ENCODE results near the gene PUS1.
"Not testable (repeated sequence)": the region's sequence is repeated elsewhere in the genome, so short reads cannot be mapped to it uniquely, and the experiment has no call there.

Gene PUS1

GRCh38 chr12:131965073-131965472 is 36.0 kb downstream of the PUS1 start:
- DNase-seq, result no peak

- no peak for DNase-seq
Observed at GRCh38 chr12:131971226-131971625, 42.1 kb downstream of the PUS1 start.

- no peak for DNase-seq
Observed at GRCh38 chr12:131975228-131975627, 46.2 kb downstream of the PUS1 start.

GRCh38 chr12:131979606-131980005 is 50.5 kb downstream of the PUS1 start:
- DNase-seq, result no peak

- DNase-seq, result no peak
Observed at GRCh38 chr12:131980263-131980662, 51.2 kb downstream of the PUS1 start.

- DNase-seq, result no peak
Observed at GRCh38 chr12:131981388-131981787, 52.3 kb downstream of the PUS1 start.

GRCh38 chr12:131982041-131982440 is 53.0 kb downstream of the PUS1 start:
- no peak for DNase-seq

- no peak for DNase-seq
Observed at GRCh38 chr12:131983026-131983425, 54.0 kb downstream of the PUS1 start.

GRCh38 chr12:131983554-131983953 is 54.5 kb downstream of the PUS1 start:
- no peak for DNase-seq

- no peak for DNase-seq
Observed at GRCh38 chr12:131984334-131984733, 55.3 kb downstream of the PUS1 start.

- DNase-seq, result not testable (repeated sequence)
Observed at GRCh38 chr12:131985510-131985875, 56.4 kb downstream of the PUS1 start.

- no peak for DNase-seq
Observed at GRCh38 chr12:131986361-131986760, 57.3 kb downstream of the PUS1 start.

- DNase-seq, result no peak
Observed at GRCh38 chr12:131986910-131987309, 57.8 kb downstream of the PUS1 start.

GRCh38 chr12:131987552-131987951 is 58.5 kb downstream of the PUS1 start:
- no peak for DNase-seq

- no peak for DNase-seq
Observed at GRCh38 chr12:131988054-131988796, 59.1 kb downstream of the PUS1 start.

GRCh38 chr12:131989021-131989420 is 59.9 kb downstream of the PUS1 start:
- DNase-seq, result no peak

- peak; percentile 38 for DNase-seq
Observed at GRCh38 chr12:131990066-131990979, 61.2 kb downstream of the PUS1 start.

- DNase-seq, result no peak
Observed at GRCh38 chr12:131990980-131991305, 61.9 kb downstream of the PUS1 start.

- peak; percentile 16 for DNase-seq
Observed at GRCh38 chr12:131991816-131992430, 62.8 kb downstream of the PUS1 start.

GRCh38 chr12:131994589-131994988 is 65.5 kb downstream of the PUS1 start:
- no peak for DNase-seq
